Stimulated activated CD4-positive, alpha-beta T cell treated with anti-CD3 and anti-CD28 coated beads, Interleukin-1b, Interleukin-23, amount 100 ng/mL, for 1 hour (primary cell): ENCODE results near the gene PI4KB.
"Not testable (repeated sequence)": the region's sequence is repeated elsewhere in the genome, so short reads cannot be mapped to it uniquely, and the experiment has no call there.

Experiments
- DNase-seq, 2 donors: peaks; one replicate each; pipeline ENCODE4 v3.0.0-alpha.2; 2020; ENCODE audit warnings: low read depth in 2 of 2

PI4KB gene

DNA sequence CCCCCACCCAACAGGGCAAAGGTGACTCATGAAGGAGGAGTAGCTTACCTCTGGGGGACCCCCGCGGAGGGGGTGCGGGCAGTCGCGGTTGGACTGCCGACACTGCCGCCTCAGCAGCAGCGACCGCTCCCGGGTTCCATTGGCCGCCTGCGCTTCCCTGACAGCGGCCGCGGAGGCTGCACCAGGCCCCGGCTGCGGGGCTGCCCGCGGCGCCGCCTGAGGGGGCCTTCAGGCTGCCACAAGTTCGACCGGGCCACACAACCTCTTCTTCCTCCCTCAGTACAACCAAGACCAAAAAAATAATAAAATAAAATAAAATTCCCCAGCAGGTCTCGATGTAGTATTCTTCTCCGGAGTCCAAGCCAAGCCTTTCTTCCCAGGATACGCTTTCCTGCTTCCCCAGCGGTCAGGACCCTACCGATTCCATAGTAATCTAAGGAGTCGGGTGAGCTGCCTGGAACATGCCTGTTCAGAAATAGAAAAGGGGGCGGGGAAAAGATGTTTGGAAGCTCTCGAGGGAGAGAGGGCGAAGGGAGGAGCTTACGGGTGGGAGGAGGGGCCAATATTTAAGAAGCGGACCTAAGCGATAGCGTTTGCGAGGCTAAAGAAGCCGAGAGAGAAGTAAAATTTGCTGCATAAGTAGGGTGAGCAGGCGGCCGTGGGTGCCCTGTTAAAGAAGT lies at the start of gene PI4KB:
Gene PI4KB (minus strand): TSS at position 194 of the 680 bp plus-strand sequence. CDS start 10,935 bp downstream, outside the sequence.
- DNase-seq, result peak; percentile 66 to 73

GRCh38 chr1:151373196-151373595 lies 46.0 kb upstream of the PI4KB start:
- DNase-seq, result no peak

GRCh38 chr1:151372058-151372934 lies 45.1 kb upstream of the PI4KB start, which contains the start of gene SELENBP1:
Gene SELENBP1 (minus strand): TSS chr1:151372705. CDS start chr1:151372641, 64 bp downstream.
- DNase-seq, result no peak

GRCh38 chr1:151371370-151372057 lies 44.3 kb upstream of the PI4KB start:
- no peak for DNase-seq

GRCh38 chr1:151370211-151370911 lies 43.1 kb upstream of the PI4KB start:
- DNase-seq, result no peak

GRCh38 chr1:151369621-151370048 lies 42.4 kb upstream of the PI4KB start:
- DNase-seq, result no peak

- DNase-seq, result no peak
Observed at GRCh38 chr1:151369302-151369610, 42.0 kb upstream of the PI4KB start.

- DNase-seq, result no peak
Observed at GRCh38 chr1:151368393-151369301, 41.4 kb upstream of the PI4KB start.

DNA sequence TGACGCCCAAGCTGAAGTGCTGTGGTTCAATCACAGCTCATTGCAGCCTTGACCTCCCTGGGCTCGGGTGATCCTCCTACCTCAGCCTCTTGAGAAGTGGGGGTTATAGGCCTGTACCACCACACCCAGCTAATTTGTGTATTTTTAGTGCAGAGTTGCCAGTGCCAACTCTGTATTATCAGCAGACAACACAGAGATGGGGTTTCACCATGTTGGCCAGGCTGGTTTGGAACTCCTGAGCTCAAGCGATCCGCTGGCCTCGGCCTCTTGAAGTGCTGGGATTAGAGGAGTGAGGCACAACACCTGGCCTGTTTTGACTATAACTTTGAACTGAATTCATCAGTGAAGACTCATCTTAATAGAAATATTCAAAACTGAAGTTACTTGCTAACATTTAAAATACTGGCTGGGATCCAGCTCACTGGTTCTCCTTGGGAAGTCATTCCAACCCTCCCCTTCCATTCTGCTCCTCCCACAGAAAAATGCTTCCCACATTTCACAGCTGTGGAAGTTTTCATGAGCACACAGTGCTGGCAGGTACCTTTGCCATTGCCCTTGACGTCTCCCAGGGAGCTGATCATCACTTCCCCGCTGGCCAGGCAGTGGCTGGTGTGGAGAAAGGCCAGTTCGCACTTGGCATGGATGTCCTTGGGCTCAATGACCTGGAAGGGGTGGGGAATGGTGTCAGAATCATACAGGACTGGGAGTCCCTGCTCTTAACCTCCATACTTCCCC lies 40.6 kb upstream of the PI4KB start:
- no peak for DNase-seq

- DNase-seq, result no peak
Observed at GRCh38 chr1:151364996-151365395, 37.8 kb upstream of the PI4KB start.

DNA sequence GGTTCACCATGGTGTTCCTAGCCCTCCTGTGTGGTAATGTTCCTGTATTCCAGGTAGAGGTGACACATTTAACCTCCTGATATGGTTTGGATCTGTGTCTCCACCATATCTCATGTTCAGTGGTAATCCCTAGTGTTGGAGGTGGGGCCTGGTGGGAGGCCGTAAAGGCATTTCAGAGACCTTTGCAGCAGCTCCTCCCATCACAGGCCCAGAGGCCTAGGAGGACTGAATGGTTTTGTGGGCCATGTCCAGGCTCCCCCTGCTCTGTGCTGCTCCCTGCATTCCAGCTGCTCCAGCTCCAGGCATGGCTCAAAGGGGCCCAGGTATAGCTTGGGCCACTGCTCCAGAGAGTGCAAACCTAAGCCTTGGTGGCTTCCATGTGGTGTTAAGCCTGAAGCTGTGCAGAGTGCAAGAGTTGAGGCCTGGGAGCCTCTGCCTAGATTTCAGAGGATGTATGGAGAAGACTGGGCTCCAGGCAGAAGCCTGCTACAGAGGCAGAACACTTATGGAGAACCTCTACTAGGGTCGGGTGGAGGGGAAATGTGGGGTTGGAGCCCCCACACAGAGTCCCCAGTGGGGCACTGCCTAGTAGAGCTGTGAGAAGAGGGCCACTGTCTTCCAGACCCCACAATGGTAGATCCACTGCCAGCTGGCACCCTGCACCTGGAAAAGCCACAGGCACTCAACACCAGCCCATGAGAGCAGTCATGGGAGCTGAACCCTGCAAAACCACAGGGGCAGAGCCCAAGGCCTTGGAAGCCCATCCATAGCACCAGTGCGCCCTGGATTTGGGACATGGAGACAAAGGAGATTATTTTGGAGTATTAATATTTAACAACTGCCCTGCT lies 35.3 kb upstream of the PI4KB start:
- DNase-seq, result no peak

GRCh38 chr1:151361883-151362282 lies 34.7 kb upstream of the PI4KB start:
- no peak for DNase-seq

- no peak for DNase-seq
Observed at GRCh38 chr1:151356696-151357095, 29.5 kb upstream of the PI4KB start.

DNA sequence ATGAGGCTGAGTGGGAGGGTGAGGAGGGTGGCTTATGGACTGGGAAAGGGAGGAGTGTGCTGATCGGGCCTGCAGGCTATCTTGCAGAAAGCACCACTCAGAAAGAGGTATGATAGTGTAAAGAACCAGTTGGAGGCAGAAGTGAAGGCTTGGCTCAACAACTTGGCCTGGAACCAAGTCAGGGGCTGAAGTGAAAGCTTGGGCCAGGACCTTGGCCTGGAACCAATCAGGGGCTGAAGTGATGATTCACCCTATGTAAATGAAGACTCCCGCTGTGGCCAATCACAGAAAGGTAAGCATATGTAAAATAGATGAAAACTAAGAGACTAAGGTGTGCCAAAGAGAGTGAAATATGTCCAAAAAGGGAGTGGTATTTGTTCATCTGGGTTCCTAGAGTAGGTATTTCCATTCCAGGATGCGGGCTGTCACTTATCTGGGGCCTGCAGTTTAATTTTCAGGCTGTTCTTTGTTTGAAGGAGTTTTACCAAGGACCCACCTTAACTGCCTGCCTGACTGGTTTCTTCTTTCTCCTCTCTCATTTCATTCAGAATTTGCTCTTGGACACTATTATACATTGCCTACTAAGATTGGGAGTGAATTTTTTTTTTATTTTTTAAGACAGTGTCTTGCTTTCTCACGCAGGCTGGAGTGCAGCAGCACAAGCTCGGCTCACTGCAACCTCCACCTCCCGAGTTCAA lies 25.0 kb upstream of the PI4KB start:
- no peak for DNase-seq

DNA sequence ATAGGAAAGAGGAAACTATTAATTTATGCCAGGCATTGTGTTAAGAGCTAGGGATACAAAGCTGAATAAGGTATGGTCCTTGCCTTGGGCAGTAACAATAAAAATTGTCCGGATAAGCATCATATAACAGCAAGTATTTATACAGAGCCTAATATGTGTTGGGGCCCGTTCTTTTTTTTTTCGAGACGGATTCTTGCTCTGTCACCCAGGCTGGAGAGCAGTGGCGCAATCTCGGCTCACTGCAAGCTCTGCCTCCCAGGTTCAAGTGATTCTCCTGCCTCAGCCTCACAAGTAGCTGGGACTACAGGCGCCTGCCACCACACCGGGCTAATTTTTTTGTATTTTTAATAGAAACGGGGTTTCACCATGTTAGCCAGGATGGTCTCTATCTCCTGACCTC lies 23.1 kb upstream of the PI4KB start:
- DNase-seq, result not testable (repeated sequence)

DNA sequence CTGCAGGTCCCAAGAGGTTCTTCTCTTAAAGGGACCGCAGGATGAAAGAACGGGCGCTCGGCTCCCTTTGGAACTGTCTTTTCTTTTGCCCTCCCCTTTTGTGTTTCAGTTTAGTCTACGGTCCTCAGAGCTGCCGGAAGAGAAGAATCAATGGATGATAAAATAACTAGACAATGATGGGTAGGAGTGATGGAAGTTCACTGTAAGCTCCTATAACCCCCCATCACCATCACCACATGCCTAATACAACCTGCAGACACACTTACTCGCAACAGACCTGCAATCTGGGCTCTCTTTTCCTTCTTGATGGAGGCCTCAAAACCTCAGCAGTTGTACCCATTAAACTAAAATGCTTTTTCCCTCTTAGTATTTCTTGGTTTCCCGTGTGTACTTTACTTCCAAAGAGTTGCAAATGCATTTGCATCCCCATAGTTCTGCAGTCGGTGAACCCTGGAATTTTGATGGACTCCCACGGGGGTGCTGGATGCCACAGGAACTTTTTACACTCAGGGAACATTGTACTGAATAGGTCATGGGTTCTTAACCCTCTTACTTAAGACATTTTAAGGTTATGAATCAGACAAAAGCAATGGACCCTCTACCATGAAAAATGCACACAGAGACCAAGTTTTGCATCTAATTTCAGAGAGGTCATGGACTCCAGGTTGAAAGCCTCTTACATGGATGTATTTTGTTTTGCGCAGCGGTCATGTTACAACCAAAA lies 20.5 kb upstream of the PI4KB start:
- no peak for DNase-seq

- DNase-seq, result peak; percentile 66 to 83
Observed at GRCh38 chr1:151346769-151347522, 19.7 kb upstream of the PI4KB start, which contains the start of gene RFX5. Gene RFX5 (minus strand): TSS chr1:151347252. CDS start chr1:151346320, 932 bp downstream.
